ENCODE data around the gene TECPR1. TPM values are rescaled to one million over a fixed set of nuclear protein-coding genes. Genes with fewer than 3 reads are reported as not detected.
"Not testable (repeated sequence)": the region's sequence is repeated elsewhere in the genome, so short reads cannot be mapped to it uniquely, and the experiment has no call there.

Gene TECPR1
- total RNA-seq, 1 donor from 2014 or later: 82.6 TPM

DNA sequence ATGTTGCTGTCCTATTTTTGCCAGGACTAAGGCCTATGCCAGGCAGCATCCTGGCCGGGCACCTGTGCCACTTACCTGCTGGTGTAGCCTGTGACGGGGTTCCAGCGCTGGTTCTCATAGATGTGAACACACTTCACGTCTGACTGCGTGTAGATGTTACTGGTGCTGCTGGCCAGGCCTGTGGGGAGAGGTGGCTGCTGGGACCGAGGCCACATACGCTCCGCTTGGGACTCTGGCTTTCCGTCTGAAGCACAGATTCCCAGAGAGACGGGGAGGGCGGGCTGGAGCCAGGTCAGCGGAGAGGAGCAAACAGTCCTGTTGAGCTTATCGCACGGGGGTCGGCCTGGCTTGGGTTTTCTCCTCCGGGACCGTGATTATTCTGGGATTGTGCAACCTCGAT lies 24.1 kb downstream of the TECPR1 start:
- DNase-seq (ENCODE audit: low read depth, low spot score): no peak

DNA sequence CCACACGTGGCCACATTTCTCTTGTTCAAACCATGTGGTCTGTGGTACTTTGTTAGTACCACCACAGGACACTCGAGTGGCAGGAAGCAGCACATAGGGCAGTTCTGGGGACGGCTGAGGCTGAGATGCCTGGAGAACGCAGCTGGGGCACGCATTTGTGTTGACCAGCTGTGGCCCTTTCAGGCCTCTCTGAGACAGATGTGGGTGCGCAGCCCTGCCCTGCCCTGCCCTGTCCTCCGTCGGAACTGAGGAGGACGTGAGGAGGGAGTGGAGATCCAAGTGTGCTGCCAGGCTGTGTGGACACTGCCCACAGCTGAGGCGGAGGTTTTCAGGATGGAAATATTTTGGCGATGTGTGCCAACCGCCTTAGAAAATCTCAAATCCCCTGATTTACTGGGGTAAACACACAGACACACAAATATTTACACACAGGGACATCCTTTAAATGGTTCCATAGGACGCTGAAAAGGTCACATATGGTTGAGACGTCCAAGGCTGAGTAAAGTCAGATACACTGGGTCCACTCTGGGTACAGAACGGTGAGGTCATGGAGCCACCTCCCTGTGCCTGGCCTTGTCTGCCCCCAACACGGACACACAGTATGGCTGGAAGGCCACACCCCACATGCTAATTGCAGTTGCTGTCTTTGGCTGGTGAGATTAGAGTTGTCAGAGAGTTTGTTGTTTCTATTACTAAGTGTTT lies 26.0 kb downstream of the TECPR1 start:
- no peak for DNase-seq (ENCODE audit: low read depth, low spot score)

DNA sequence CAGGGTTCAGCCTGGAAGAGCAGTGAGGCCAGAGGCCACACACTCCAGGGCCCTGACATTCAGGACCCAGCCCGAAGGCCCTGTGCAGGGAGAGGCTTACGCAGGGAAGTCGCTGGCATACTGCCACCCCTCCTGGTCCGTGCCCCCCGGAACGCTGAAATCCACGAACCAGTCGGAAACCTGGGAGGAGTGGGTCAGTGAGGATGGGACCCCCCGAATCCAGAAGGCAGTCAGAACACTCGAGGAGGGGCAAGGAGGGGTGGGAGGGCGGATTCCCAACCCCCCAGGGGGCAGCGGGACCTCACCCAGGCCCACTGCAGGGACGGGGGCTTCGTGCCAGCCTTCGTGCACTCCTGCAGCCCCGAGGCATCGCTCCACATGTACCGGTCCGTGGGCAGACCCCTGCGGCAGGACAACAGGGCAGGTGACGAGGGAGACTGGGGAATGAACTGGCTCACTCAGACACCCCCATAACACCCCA lies 27.3 kb downstream of the TECPR1 start:
- DNase-seq (ENCODE audit: low read depth, low spot score): no peak

DNA sequence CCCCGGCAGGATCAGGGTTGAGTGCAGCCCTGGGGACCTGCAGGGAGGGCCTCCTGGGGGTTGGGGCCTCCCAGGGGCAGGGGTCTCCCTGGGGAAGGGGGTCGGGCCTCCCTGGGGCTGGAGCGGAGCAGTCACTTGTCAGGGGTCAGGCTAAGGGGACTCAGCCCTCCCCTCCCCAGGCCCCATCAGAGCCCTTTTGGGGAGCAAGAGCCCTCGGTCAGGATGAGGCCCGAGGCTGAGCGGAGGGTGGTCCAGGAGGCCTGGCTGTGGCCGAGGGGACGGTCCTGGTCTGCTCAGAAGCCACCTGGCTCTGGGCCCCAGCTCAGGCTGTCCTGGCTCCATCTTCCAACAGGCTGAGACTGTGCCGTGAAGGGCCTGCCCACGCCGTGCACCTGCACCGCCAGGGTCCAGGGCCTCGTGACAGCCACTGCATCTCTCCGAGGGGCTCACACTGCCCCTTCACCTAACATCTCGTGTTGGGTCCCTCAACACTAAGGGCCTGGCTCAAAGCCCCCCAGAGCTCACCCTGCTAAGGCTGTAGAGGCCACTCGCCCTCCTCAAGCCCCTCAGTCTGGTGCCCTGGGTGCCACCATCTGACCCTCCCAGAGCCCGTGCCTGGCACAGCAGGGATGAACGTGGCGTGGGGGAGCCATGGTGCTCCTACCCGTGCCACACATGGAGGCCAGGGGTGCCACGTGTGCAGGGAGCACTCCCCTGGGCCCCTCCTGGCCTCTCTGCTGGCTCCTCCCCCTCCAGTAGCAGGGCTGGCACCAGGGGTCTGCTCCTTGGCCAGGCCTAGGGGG lies 27.9 kb downstream of the TECPR1 start:
- DNase-seq (ENCODE audit: low read depth, low spot score): no peak

DNA sequence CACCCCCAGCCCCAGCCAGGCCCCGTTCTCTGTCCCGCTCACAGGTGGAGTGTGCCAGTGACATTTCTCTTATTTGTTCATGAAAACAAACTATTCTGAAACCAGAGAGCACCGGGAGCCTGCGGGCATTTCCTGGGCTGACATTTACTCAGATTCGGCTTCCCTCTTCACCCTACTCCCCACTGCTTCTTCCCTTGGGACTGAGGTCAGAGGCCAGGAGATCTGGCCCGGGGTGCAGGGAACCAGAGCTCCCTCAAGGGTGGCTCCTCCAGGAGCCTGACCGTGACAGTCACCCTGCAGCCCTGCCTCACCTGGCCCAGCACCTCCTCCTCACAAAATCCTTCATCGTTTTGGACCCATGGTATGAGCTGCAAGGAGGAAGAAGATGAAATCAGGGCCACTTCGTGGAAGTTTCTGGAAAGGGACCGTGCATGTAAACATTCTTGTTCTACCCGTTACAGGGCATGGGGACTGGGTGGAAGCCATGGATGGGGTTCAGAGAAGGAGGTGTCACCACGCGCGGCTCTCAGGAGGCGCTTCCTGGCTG lies 28.6 kb downstream of the TECPR1 start:
- no peak for DNase-seq (ENCODE audit: low read depth, low spot score)

DNA sequence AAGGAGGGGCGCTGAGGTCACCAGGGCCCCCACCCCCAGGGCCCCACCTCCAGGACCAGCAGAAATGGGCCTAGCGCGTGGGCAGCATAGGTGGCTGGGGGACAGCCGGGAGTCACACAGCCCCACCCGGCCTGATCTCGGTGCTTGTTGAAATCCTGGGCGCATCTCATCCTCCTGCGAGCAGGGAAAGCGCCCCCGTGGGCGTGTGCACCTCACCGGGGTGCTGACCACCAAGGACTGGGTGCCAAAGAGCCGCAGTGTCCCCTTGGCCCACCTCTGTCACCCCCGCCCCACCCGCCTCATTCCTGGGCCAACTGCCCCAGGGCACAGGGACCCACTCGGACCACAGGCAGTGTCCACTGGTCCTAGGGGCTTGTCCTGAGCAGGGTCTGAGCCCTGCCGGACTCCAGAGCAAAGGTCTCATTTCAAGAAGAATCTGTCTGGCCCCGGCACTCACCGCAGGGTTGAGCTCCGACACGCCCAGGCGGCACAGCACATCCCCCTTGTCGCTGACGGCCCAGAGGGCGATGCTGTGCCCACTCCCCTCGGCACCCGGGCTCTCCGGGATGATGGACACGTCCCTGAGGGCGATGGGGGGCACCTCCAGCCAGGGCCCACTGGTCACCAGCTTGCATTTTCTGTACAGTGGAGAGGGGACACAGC lies 29.4 kb downstream of the TECPR1 start:
- DNase-seq (ENCODE audit: low read depth, low spot score): no peak

DNA sequence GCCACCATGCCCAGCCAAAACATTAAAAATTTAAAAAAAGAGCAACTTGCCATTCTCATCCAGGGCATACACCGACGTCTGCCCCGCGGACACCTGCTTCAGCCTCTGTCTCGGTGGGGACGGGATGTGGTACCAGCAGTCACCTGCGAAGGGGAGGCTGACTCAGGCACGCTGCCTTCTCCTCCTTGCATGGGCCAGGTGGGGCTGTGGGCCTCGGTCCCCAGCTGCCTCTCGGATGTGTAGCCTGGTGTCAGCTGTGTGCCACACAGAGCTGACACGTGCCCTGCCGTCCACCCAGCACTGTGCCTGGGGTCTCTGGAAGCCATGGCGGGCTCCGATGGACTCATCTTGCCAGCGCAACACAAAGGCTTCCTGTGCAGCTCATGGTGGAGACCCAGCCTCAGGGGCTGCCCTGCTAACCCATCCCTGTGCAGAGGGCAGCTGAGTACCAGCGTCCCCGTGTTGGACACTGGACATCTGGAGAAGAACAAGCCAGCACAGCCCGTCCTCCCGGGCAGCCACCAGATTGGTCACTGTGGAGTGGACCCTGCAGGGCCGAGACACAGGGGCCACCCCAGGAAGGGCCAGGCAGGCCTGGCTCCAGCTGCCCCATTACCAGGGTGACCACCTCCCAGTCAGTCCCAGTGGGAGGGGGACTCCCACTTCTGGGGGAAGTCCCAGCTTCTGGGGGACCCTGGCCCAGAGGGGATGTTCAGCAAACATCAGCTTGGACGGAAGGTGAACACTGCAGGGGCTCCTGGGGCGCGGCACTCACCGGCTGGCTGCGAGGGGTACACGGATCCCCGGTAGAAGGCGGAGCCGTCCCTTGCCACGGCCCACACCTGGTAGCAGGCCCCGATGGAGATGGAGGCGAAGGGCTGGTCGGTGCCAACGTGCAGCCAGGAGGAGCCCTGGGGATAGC lies 30.2 kb downstream of the TECPR1 start:
- no peak for DNase-seq (ENCODE audit: low read depth, low spot score)

DNA sequence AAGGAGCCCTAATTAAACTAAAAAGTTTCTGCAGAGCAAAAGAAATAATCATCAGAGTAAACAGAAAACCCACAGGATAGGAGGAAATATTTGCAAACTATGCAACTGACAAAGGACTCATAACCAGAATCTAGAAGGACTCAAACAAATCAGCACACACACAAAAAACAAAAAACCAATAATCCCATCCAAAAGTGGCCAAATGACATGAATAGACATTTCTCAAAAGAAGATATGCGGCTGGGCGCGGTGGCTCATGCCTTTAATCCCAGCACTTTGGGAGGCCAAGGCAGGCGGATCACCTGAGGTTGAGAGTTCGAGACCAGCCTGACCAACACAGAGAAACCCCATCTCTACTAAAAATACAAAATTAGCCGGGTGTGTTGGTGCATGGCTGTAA lies 32.6 kb downstream of the TECPR1 start:
- DNase-seq (ENCODE audit: low read depth, low spot score): not testable (repeated sequence)

DNA sequence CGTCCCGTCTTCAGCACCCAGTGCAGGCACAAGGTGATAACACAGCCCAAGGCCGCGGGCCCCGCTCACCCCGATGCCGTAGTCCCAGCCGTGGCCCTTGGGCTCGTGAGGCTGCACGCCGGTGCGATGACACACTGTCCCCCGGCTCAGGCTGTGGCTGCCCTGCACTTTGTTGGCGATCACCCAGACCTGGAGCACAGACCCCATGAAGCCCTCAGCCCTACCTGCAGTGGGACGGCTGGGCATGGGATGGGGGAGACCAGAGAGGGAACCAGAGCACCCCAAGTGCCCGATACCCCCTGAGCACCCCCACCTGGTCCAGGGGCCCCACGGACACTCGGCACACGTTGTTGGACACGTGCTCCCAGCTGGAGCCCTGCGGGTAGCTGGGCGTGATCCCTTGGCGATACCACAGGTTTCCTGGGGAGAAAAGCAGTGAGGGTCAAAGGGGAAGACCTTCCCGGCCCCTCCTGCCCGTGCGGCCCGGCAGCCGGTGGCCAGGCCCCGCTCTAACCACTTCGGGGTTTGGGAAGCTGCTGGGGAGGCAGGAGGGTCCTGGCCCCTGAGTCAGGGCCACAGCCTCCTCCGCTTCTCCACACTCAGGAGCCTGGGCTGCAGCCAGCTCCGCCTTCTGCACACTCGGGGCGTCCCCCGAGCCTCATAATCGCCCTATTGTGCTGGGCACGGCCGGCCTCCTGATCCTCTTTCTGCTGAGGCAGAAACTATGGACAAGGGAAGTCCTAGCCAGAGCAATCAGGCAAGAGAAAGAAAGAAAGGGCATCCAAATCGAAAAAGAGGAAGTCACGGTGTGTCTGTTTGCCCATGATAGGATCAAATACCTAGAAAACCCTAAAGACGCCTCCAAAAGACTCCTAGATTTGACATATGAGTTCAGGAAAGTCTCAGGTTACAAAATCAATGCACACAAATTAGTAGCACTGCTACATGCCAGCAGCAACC lies 34.1 kb downstream of the TECPR1 start:
- DNase-seq (ENCODE audit: low read depth, low spot score): no peak

DNA sequence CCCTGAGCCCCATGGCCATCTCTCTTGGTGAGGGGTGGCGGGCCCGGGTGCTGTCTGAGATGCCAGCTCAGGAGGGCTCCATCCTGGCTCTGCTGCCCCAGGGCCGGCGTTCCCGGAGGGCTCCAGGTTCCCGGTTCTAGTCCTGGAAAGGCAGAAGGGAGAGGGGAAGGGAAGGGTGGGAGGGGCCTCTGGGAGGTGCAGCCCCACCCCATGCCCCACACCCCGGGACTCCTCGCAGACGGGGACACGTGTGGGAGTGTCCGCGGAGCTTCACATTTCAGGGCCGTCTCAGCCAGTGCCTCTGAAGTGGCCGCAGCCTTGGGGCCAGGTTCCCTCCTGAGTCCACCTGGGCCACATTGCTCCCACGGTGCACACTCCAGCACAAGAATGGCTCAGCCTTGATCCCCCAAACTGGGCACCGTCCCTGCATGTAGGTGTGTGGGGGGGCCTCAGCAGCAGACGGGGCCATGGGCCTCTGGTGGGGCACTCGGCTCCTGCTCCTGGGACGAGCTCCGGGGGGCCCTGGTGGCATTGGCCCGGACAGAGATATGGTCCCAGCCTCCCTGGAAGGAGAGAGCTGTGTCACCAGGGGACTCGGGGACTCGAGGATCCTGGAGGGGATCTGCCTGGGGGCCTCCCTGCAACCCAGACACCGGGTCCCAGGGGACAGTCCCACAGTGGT lies 35.0 kb downstream of the TECPR1 start:
- DNase-seq (ENCODE audit: low read depth, low spot score): no peak

DNA sequence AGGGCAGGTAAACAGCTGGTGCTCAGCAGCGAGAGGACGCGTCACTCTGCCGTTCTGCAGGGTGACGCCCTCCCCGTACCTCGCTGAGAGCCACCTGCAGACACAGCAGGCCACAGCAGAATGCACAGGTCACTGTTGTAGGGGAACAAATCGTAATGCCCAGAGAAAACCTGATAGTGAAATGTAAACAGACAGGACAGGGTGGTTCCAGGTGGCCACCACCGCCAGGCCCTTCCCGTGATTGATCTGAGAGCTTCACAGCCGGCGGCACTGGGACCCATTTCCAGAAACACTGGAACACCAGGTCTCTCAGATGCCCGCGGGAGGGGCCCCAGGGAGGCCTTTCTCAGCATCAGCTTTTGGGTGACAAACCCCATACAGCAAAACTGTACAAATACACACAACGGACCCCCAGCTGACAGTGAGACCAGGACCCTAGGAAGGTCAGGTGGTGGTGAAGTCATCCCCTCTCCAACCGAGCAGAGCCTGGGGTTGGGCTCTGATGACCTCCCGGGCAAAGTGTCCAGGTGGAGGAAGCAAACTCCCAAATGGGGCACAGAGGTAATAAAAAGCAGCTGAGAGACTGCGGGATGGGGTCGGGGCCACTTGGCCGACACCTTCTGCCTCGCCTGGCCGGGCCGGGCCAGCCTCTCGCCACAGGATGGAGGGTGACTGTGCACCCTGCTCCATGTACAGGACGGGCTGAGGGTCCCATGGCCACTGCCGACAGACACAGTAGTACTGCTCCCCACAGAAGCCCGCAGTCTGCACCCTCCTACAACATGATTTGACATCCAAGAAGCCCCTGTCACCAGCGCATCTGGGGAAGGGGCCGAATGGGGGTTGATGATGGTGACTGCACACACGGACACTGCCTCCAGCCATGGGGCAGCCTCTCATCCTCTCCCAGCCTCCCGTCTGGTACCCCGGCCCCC lies 36.2 kb downstream of the TECPR1 start:
- no peak for DNase-seq (ENCODE audit: low read depth, low spot score)

DNA sequence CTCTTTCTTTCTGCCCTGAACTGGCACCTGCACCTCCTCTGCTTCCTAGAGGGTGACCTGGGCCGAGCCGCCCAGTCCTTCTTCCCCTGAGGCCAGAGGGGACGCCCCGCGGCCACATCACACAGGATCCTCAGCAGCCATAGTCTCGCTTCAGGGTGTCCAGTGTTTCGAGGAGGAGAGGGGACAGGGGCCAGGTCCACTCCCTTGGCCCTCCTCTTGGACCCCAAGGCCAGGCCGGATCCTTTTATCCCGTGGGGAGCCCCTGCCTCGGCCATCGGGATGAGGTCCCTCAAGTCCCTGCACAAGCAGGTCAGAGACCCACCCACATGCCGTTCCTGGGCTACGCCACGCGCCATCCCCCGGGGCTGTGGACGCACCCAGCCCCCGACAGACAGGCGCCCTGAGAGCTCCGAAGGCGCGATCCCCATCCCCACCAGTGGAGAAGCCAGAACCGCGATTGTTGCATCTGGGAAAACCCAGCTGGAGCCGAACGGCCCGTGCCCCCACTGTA lies 37.2 kb downstream of the TECPR1 start:
- no peak for DNase-seq (ENCODE audit: low read depth, low spot score)

DNA sequence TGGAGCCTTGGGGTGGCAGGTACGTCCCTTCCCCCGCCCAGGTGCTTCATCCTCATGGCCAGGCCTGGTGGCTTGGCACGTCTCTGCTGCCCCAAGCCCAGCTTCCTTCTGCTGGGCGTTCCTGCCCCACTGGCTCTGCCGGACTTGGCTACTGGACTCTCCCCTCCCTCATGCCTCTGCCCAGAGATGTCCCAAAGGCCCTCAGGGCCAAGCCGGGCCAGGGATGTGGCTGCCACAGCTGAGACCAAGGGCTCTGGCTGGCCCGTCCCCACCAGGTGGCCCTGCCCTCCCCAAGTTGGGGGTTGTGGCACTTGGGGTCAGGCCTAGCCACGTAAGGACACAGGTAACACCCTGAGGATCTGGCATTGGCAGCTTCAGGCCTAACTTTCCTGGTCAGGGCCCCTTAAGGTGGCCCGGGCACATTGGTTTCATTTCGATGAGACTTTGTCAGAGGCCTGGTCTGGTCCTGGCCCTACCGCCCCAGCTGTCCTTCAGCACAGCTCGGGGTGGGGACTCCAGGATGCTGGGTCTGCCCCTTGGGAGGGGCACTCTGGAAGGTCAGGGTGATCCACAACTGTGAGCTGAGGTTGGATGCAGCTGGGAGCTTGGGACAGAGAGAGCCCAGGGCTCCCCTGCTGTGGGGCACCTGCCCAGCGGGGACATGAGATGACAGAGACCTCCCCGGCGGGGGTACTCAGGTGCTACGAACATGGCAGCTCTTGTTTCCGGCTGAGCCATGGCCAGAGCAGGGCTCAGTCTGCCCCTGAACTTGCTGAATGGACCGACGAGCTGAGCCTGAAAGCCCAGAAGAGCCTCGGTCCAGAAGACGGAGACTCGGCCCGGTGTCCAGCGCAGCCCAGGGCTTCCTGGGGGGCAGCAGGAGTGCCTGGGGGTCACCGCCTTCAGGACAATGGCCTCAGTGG lies 37.9 kb downstream of the TECPR1 start:
- DNase-seq (ENCODE audit: low read depth, low spot score): no peak

DNA sequence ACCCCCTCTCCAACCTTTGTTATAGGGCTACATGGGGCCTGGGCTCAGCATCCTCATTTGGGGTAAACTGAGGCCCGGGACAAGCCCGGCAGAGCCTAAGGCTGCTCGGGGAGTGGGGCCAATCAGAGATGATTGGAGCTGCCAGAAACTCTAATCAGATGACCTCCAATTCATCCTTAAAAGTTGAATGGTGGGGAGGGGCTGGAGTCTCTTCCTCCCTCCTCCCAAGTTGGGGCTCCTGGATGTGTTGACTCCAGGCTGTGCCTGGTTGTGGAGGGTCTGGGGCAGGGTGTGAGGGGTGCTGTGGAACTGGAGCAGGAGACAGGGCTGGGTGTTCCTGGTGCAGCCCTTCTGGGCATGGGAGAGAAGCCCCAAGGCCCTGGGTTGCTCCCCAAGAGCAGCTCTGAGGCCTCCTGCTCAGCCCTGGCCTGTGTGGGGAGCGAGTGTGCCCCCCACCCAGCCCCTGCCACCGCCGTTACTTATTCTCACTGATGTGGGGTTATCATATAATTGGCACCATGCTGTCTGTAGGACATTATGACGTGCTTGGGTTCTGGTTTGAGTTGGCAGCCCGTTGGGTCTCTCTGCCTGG lies 38.6 kb downstream of the TECPR1 start:
- DNase-seq (ENCODE audit: low read depth, low spot score): no peak

DNA sequence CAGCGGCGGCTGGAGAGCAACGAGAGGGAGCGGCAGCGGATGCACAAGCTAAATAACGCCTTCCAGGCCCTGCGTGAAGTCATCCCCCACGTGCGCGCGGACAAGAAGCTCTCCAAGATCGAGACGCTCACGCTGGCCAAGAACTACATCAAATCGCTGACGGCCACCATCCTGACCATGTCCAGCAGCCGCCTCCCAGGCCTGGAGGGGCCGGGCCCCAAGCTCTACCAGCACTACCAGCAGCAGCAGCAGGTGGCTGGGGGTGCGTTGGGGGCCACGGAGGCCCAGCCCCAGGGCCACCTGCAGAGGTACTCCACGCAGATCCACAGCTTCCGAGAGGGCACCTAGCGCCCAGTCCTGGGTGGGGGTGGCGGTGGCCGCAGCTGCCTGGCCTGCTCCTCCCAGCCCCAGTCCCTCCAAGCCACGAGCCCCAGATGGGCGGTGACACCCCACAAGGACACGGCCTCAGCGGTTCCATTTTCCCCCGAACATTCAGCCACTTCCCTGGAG lies 39.4 kb downstream of the TECPR1 start:
- DNase-seq (ENCODE audit: low read depth, low spot score): no peak
